B cell (primary cell): ENCODE data around the gene KDELR3. TPM values are rescaled to one million over a fixed set of nuclear protein-coding genes. Genes with fewer than 3 reads are reported as not detected.

Experiments used
- polyA plus RNA-seq: library from polyadenylated mRNA; depleted of rRNA; stranded (reverse); fragments of >200 nt; gene quantifications from 2 replicates; pipeline ENCODE4 v1.2.3, GENCODE V29; 2012
- total RNA-seq, 2 donors: library from RNA; stranded (reverse); fragments of 120-200 nt in 1 of 2; gene quantifications; 1 replicate in 1 of 2; 2 replicates in 1 of 2; pipeline versions ENCODE4 v1.2.3 to v1.2.4, GENCODE V29; 2013 to 2022

Gene KDELR3
- total and polyA plus RNA-seq, 2 donors (not counting 1 experiment from before 2014, with no cell fraction given) = not detected

Other genes with a start within 250 kb of the KDELR3 start
- 23.5 and 24.7 TPM in 2 replicates for gene TMEM184B, start 195.1 kb upstream of the KDELR3 start, total RNA-seq
- gene TMEM184B, start 195.1 kb upstream of the KDELR3 start, polyA plus RNA-seq = 9.5 and 9.9 TPM in 2 replicates
- gene CSNK1E, start 150.7 kb upstream of the KDELR3 start, total RNA-seq = 133 and 136 TPM in 2 replicates
- 113 and 157 TPM in 2 replicates for gene CSNK1E, start 150.7 kb upstream of the KDELR3 start, polyA plus RNA-seq
- not detected in 2 replicates for gene KCNJ4, start 12.9 kb upstream of the KDELR3 start, total RNA-seq
- not detected in 2 replicates for gene KCNJ4, start 12.9 kb upstream of the KDELR3 start, polyA plus RNA-seq
- 936 and 967 TPM in 2 replicates for gene DDX17, start 38.2 kb downstream of the KDELR3 start, total RNA-seq
- 754 and 1,009 TPM in 2 replicates for gene DDX17, start 38.2 kb downstream of the KDELR3 start, polyA plus RNA-seq
- 0.22 and 0.64 TPM in 2 replicates for gene DMC1, start 102.1 kb downstream of the KDELR3 start, total RNA-seq
- gene DMC1, start 102.1 kb downstream of the KDELR3 start, polyA plus RNA-seq = not detected in 2 replicates
- gene FAM227A, start 188.3 kb downstream of the KDELR3 start, total RNA-seq = 0.57 and 1.1 TPM in 2 replicates
- gene FAM227A, start 188.3 kb downstream of the KDELR3 start, polyA plus RNA-seq = 0.04 and 0.07 TPM in 2 replicates
- 20.7 and 21.7 TPM in 2 replicates for gene CBY1, start 188.5 kb downstream of the KDELR3 start, total RNA-seq
- gene CBY1, start 188.5 kb downstream of the KDELR3 start, polyA plus RNA-seq = 6.0 and 7.5 TPM in 2 replicates
- 47.6 and 48.2 TPM in 2 replicates for gene TOMM22, start 213.9 kb downstream of the KDELR3 start, total RNA-seq
- 21.5 and 26.6 TPM in 2 replicates for gene TOMM22, start 213.9 kb downstream of the KDELR3 start, polyA plus RNA-seq
- 88.2 and 94.8 TPM in 2 replicates for gene JOSD1, start 232.8 kb downstream of the KDELR3 start, total RNA-seq
- 78.7 and 144 TPM in 2 replicates for gene JOSD1, start 232.8 kb downstream of the KDELR3 start, polyA plus RNA-seq
- gene GTPBP1, start 237.8 kb downstream of the KDELR3 start, total RNA-seq = 174 and 175 TPM in 2 replicates
- 77.8 and 105 TPM in 2 replicates for gene GTPBP1, start 237.8 kb downstream of the KDELR3 start, polyA plus RNA-seq